SK-N-SH treated with all-trans-retinoic acid at 6 μM for 48 hours (cell line): ENCODE measurements around the gene ARIH2.

Experiments used
- CREB5 ChIP-seq: fragments of 250-450 bp; sonication (Bioruptor Pico); IDR thresholded peaks from 2 replicates; pipeline ENCODE4 v1.5.1; 2020; ENCODE audit warnings: low read depth, mild to moderate bottlenecking, moderate library complexity
- SNAI2 ChIP-seq: fragments of 250-450 bp; sonication (Bioruptor Pico); IDR thresholded peaks from 2 replicates; pipeline ENCODE4 v1.5.0; 2020; ENCODE audit warnings: mild to moderate bottlenecking, moderate library complexity

DNA sequence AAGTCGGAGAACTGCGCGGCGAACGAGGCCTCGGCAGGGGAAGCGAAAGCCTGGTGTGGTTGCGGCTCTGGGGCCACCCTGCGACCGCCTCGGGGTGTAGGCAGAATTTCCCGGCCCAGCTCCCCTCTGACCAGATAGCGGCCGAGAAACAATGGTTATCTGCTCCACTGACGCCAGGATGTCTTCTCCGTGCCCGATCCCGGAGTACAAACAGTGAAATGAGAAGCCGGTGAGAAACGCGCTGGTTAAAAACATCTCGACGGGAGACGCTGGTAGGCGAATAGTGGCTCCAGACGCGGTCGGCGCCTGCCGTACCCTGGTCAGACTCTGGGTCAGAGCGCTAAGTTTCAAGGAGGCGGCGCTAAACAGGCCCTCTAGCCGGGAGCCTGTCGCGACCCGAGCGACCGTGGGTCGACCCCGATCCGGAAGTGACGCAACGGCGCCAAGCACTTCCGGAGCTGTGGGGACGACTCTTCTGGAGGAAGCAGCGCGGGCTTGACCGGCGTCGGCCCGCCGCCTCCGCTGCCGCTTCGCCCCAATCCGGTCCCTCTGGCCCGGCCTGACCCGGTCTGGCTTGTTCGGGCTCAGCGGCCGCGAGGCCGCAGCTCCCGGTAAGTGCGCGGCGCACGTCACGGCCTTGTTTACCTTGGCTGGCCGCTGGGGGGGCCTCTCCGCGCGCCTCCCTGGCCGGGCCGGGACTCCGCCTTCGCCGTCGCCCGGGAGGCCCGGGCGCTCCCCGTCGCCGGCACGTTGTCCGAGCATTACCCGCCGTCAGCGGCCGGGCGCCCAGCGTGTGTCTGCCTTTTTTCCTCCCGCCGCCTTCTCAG, at the start of gene ARIH2:
- TF ChIP-seq CREB5 = no peak
- no peak for TF ChIP-seq SNAI2 (CRISPR knock-in tag)
